Islet of Langerhans (tissue), 1 donor: Measurements from ENCODE around the gene STON2.

ENCODE experiments used
- FAIRE-seq: peaks from one replicate; lab custom pipeline; 2011; peaks lifted over from hg19 to GRCh38; lab: Jason Lieb, UNC

STON2 gene

GRCh38 chr14:81332725-81333124 lies 67.4 kb downstream of the STON2 start:
- FAIRE-seq: no peak

GRCh38 chr14:81331229-81332021 lies 68.7 kb downstream of the STON2 start:
- FAIRE-seq: no peak

- FAIRE-seq: no peak
Measured at GRCh38 chr14:81330619-81331122, 69.5 kb downstream of the STON2 start.

GRCh38 chr14:81329640-81330381 lies 70.3 kb downstream of the STON2 start:
- no peak for FAIRE-seq

GRCh38 chr14:81326451-81326850 lies 73.7 kb downstream of the STON2 start:
- FAIRE-seq: no peak

GRCh38 chr14:81324011-81324410 lies 76.1 kb downstream of the STON2 start:
- no peak for FAIRE-seq

GRCh38 chr14:81323093-81323492 lies 77.0 kb downstream of the STON2 start:
- no peak for FAIRE-seq

GRCh38 chr14:81319946-81320345 lies 80.2 kb downstream of the STON2 start:
- FAIRE-seq: no peak

GRCh38 chr14:81319314-81319713 lies 80.8 kb downstream of the STON2 start:
- FAIRE-seq: no peak

GRCh38 chr14:81315341-81315740 lies 84.8 kb downstream of the STON2 start:
- no peak for FAIRE-seq

- FAIRE-seq: no peak
Measured at GRCh38 chr14:81314443-81315175, 85.5 kb downstream of the STON2 start.

- no peak for FAIRE-seq
Measured at GRCh38 chr14:81313775-81314429, 86.2 kb downstream of the STON2 start.

GRCh38 chr14:81313200-81313599 lies 86.9 kb downstream of the STON2 start:
- FAIRE-seq: no peak

GRCh38 chr14:81312289-81312876 lies 87.7 kb downstream of the STON2 start:
- FAIRE-seq: no peak

- FAIRE-seq: no peak
Measured at GRCh38 chr14:81311778-81312177, 88.3 kb downstream of the STON2 start.

GRCh38 chr14:81311141-81311540 lies 89.0 kb downstream of the STON2 start:
- no peak for FAIRE-seq

- FAIRE-seq: no peak
Measured at GRCh38 chr14:81310606-81311005, 89.5 kb downstream of the STON2 start.

GRCh38 chr14:81309511-81309910 lies 90.6 kb downstream of the STON2 start:
- no peak for FAIRE-seq

GRCh38 chr14:81305743-81306142 lies 94.4 kb downstream of the STON2 start:
- FAIRE-seq: no peak

GRCh38 chr14:81305065-81305464 lies 95.1 kb downstream of the STON2 start:
- no peak for FAIRE-seq

GRCh38 chr14:81303258-81303935 lies 96.7 kb downstream of the STON2 start:
- FAIRE-seq: peak; percentile 95
